SU-DHL-6 (cell line): ENCODE results near the gene GLRA3.
A peak's percentile ranks its signal among the peaks of the same experiment; 100 is the strongest.

ENCODE experiments used
- H2AFZ ChIP-seq: fragments of 200-600 bp; sonication (generic); 2 replicates; pipeline ENCODE4 v1.6.1; 2014; ENCODE audit warnings: low read depth, mild to moderate bottlenecking, moderate library complexity, mixed read lengths, antibody characterized with exemption, low read length; ENCODE audit not compliant: severe bottlenecking
- H3F3A ChIP-seq: fragments of 200-600 bp; shearing (Covaris generic); 2 replicates; pipeline ENCODE4 v1.6.0; 2016; ENCODE audit warnings: antibody characterized with exemption, mild to moderate bottlenecking; ENCODE audit not compliant: insufficient read depth
- H3K27ac ChIP-seq: fragments of 200-600 bp; sonication (generic); 2 replicates; pipeline ENCODE4 v1.5.1; 2016; ENCODE audit warnings: low read depth, mild to moderate bottlenecking, low read length, moderate library complexity, mixed read lengths
- H3K27me3 ChIP-seq: fragments of 200-600 bp; sonication (generic), shearing (Covaris generic); 2 replicates; pipeline ENCODE4 v1.6.0; 2014; ENCODE audit warnings: mild to moderate bottlenecking, low read length
- H3K36me3 ChIP-seq: fragments of 200-600 bp; sonication (generic); 2 replicates; pipeline ENCODE4 v1.6.1; 2014; ENCODE audit warnings: mild to moderate bottlenecking, low read length, mixed read lengths
- H3K4me2 ChIP-seq: fragments of 300-600, 200-600 bp; shearing (Covaris generic), sonication (generic); 2 replicates; pipeline ENCODE4 v1.6.0; 2014; ENCODE audit warnings: low read length, low read depth, mild to moderate bottlenecking; ENCODE audit not compliant: poor library complexity, severe bottlenecking
- H3K4me3 ChIP-seq: fragments of 200-600 bp; sonication (generic); 2 replicates; pipeline ENCODE4 v1.5.1; 2014; ENCODE audit warnings: antibody characterized with exemption, low read length, mild to moderate bottlenecking, mixed read lengths; ENCODE audit not compliant: insufficient read depth, poor library complexity, severe bottlenecking
- H3K79me2 ChIP-seq: fragments of 200-600 bp; sonication (generic); 2 replicates; pipeline ENCODE4 v1.6.1; 2014; ENCODE audit warnings: mild to moderate bottlenecking, low read length, moderate library complexity; ENCODE audit not compliant: insufficient read depth
- H3K9ac ChIP-seq: fragments of 200-600 bp; sonication (generic); 2 replicates; pipeline ENCODE4 v1.7.0; 2014; ENCODE audit warnings: mild to moderate bottlenecking, low read length
- H3K9me2 ChIP-seq: fragments of 200-600 bp; sonication (generic); replicated peaks from 2 replicates; pipeline ENCODE4 v1.6.1; 2014; ENCODE audit warnings: low read length; ENCODE audit not compliant: insufficient read depth
- H3K9me3 ChIP-seq: fragments of 200-600 bp; sonication (generic); 2 replicates; pipeline ENCODE4 v1.6.1; 2014; ENCODE audit warnings: low read length, mixed read lengths; ENCODE audit not compliant: insufficient read depth
- H4K20me1 ChIP-seq: fragments of 200-600 bp; sonication (generic); 2 replicates; pipeline ENCODE4 v1.6.1; 2014; ENCODE audit warnings: low read depth, mild to moderate bottlenecking, antibody characterized with exemption, low read length, moderate library complexity, mixed read lengths
- CTCF ChIP-seq: fragments of 200-600 bp; sonication (generic); IDR thresholded peaks from one replicate; pipeline ENCODE4 v1.5.1; 2017; ENCODE audit warnings: antibody characterized with exemption, mild to moderate bottlenecking, low read length, moderate library complexity; ENCODE audit not compliant: insufficient read depth, poor library complexity, severe bottlenecking
- EZH2phosphoT487 ChIP-seq: fragments of 200-600 bp; sonication (generic), shearing (Covaris generic); conservative IDR thresholded peaks from 2 replicates; pipeline ENCODE4 v1.6.1; 2018; ENCODE audit warnings: mild to moderate bottlenecking, antibody characterized with exemption, low read length, moderate library complexity, mixed read lengths

Gene GLRA3

GRCh38 chr4:174860588-174860987 is 31.5 kb upstream of the GLRA3 start:
- Histone ChIP-seq H2AFZ (no peak overlapping the region), H4K20me1 (no peaks in the 10 kb centered on the region), H3F3A (0 out of 2 replicates have a peak, but pooled peaks cover 4% of the 10 kb centered on the region), H3K79me2 (no peaks in the 10 kb centered on the region), H3K4me3 (no peak overlapping the region), H3K9me3 (no peaks in the 10 kb centered on the region; the same call in 1 of the 2 replicates), H3K4me2 (no peak overlapping the region), H3K36me3 (peaks cover 22% of the 10 kb centered on the region), H3K27me3 (no peaks in the 10 kb centered on the region), H3K9me2 (no peaks in the 10 kb centered on the region), H3K9ac (no peak overlapping the region), H3K27ac (no peak overlapping the region)
- TF ChIP-seq CTCF, result no peak
- TF ChIP-seq EZH2phosphoT487, result no peak

GRCh38 chr4:174859904-174860303 is 30.9 kb upstream of the GLRA3 start:
- Histone ChIP-seq H3K27ac (0 out of 2 replicates have a peak overlapping the region, but pooled peaks have one; percentile 14), H3K9ac (no peak overlapping the region), H3K9me2 (no peaks in the 10 kb centered on the region), H3K9me3 (no peaks in the 10 kb centered on the region; the same call in 1 of the 2 replicates), H3K27me3 (no peaks in the 10 kb centered on the region), H2AFZ (no peak overlapping the region), H3K4me3 (no peak overlapping the region), H3K79me2 (no peaks in the 10 kb centered on the region), H3K4me2 (peak overlapping the region; percentile 3), H4K20me1 (no peaks in the 10 kb centered on the region), H3F3A (0 out of 2 replicates have a peak, but pooled peaks cover 4% of the 10 kb centered on the region), H3K36me3 (peaks cover 22% of the 10 kb centered on the region)
- TF ChIP-seq EZH2phosphoT487, result no peak
- TF ChIP-seq CTCF, result no peak

- H4K20me1 ChIP-seq, result no peaks in the 10 kb centered on the region
- H3K4me3 ChIP-seq, result no peak overlapping the region
- no peaks in the 10 kb centered on the region; the same call in 1 of the 2 replicates for H3K9me3 ChIP-seq
- no peak overlapping the region for H3K27ac ChIP-seq
- no peak overlapping the region for H3K4me2 ChIP-seq
- H3K79me2 ChIP-seq, result no peaks in the 10 kb centered on the region
- H2AFZ ChIP-seq, result no peak overlapping the region
- no peak overlapping the region for H3K9ac ChIP-seq
- no peaks in the 10 kb centered on the region for H3K9me2 ChIP-seq
- 0 out of 2 replicates have a peak, but pooled peaks cover 4% of the 10 kb centered on the region for H3F3A ChIP-seq
- TF ChIP-seq CTCF (no peak), EZH2phosphoT487 (no peak)
- H3K36me3 ChIP-seq, result peaks cover 15% of the 10 kb centered on the region
- H3K27me3 ChIP-seq, result no peaks in the 10 kb centered on the region
Observed at GRCh38 chr4:174856926-174857800, 28.1 kb upstream of the GLRA3 start.
